NCI-H510A treated with DMSO at 0.1 percent for 48 hours (cell line): ENCODE results near the gene TSEN54.
"Not testable (repeated sequence)": the region's sequence is repeated elsewhere in the genome, so short reads cannot be mapped to it uniquely, and the experiment has no call there.

ENCODE experiments used
- DNase-seq: peaks from one replicate; lab custom pipeline; 2025; lab: John Stamatoyannopoulos, UW

TSEN54 gene

GRCh38 chr17:75516255-75516618 is at the start of gene TSEN54:
Gene TSEN54, plus strand, starts transcription at chr17:75516528. Its CDS starts 33 bp downstream, at chr17:75516561.
- DNase-seq, result peak; percentile 81

- no peak for DNase-seq
These were observed 48.0 kb upstream of the TSEN54 start for GRCh38 chr17:75468291-75468754.

GRCh38 chr17:75468779-75469373 is 47.5 kb upstream of the TSEN54 start:
- no peak for DNase-seq

GRCh38 chr17:75471207-75471606 is 45.1 kb upstream of the TSEN54 start:
- DNase-seq, result no peak

- peak; percentile 74 for DNase-seq
These were observed 44.2 kb upstream of the TSEN54 start for GRCh38 chr17:75472119-75472518.

- DNase-seq, result no peak
These were observed 43.1 kb upstream of the TSEN54 start for GRCh38 chr17:75473246-75473645.

GRCh38 chr17:75474736-75475135 is 41.6 kb upstream of the TSEN54 start:
- DNase-seq, result no peak

GRCh38 chr17:75475144-75475835 is 41.0 kb upstream of the TSEN54 start:
- no peak for DNase-seq

- no peak for DNase-seq
These were observed 40.5 kb upstream of the TSEN54 start for GRCh38 chr17:75475851-75476250.

GRCh38 chr17:75476271-75476671 is 40.1 kb upstream of the TSEN54 start:
- DNase-seq, result no peak

- no peak for DNase-seq
These were observed 39.4 kb upstream of the TSEN54 start for GRCh38 chr17:75476752-75477489.

- DNase-seq, result not testable (repeated sequence)
These were observed 38.9 kb upstream of the TSEN54 start for GRCh38 chr17:75477490-75477862.

- DNase-seq, result no peak
These were observed 37.8 kb upstream of the TSEN54 start for GRCh38 chr17:75478508-75478907.

GRCh38 chr17:75480281-75480680 is 36.0 kb upstream of the TSEN54 start:
- DNase-seq, result no peak

- no peak for DNase-seq
These were observed 34.9 kb upstream of the TSEN54 start for GRCh38 chr17:75481194-75482068.

- DNase-seq, result no peak
These were observed 34.0 kb upstream of the TSEN54 start for GRCh38 chr17:75482098-75482942.

GRCh38 chr17:75485688-75486087 is 30.6 kb upstream of the TSEN54 start:
- DNase-seq, result no peak

GRCh38 chr17:75486151-75486550 is 30.2 kb upstream of the TSEN54 start:
- no peak for DNase-seq

- no peak for DNase-seq
These were observed 29.4 kb upstream of the TSEN54 start for GRCh38 chr17:75486951-75487350.

- no peak for DNase-seq
These were observed 28.8 kb upstream of the TSEN54 start for GRCh38 chr17:75487351-75488070.
